GM18498 (cell line): ENCODE measurements around the gene TNS1.
A peak's percentile ranks its signal among the peaks of the same experiment; 100 is the strongest.
"Not testable (repeated sequence)": the region's sequence is repeated elsewhere in the genome, so short reads cannot be mapped to it uniquely, and the experiment has no call there.

Source experiments
- ATAC-seq: cut with Tn5 transposase; IDR thresholded peaks from one replicate; pipeline ENCODE4 v1.9.1; 2021; ENCODE audit warnings: mild to moderate bottlenecking, moderate library complexity; ENCODE audit not compliant: unreplicated experiment

TNS1 gene

GRCh38 chr2:218002845-218003180, at the start of gene TNS1:
TSS of gene TNS1 (minus strand) at chr2:218002995. CDS start at chr2:218002872, 123 bp downstream.
- no peak for ATAC-seq

- ATAC-seq = no peak
Measured at GRCh38 chr2:218051903-218052302, 49.1 kb upstream of the TNS1 start.

GRCh38 chr2:218047536-218048225, 44.9 kb upstream of the TNS1 start:
- ATAC-seq = no peak

GRCh38 chr2:218046238-218046637, 43.4 kb upstream of the TNS1 start:
- peak; percentile 85 for ATAC-seq

- ATAC-seq = not testable (repeated sequence)
Measured at GRCh38 chr2:218044599-218044998, 41.8 kb upstream of the TNS1 start.

- ATAC-seq = no peak
Measured at GRCh38 chr2:218043701-218044109, 40.9 kb upstream of the TNS1 start.

GRCh38 chr2:218043100-218043499, 40.3 kb upstream of the TNS1 start:
- ATAC-seq = no peak

GRCh38 chr2:218041302-218042168, 38.7 kb upstream of the TNS1 start:
- no peak for ATAC-seq

GRCh38 chr2:218040883-218041282, 38.1 kb upstream of the TNS1 start:
- ATAC-seq = no peak

GRCh38 chr2:218039171-218039570, 36.4 kb upstream of the TNS1 start:
- ATAC-seq = no peak

- ATAC-seq = no peak
Measured at GRCh38 chr2:218036371-218036770, 33.6 kb upstream of the TNS1 start.

GRCh38 chr2:218035463-218036100, 32.8 kb upstream of the TNS1 start:
- no peak for ATAC-seq

GRCh38 chr2:218034497-218035213, 31.9 kb upstream of the TNS1 start:
- ATAC-seq = peak; percentile 80

GRCh38 chr2:218033590-218034496, 31.0 kb upstream of the TNS1 start:
- no peak for ATAC-seq

- ATAC-seq = no peak
Measured at GRCh38 chr2:218033208-218033589, 30.4 kb upstream of the TNS1 start.

- no peak for ATAC-seq
Measured at GRCh38 chr2:218032336-218033171, 29.8 kb upstream of the TNS1 start.

GRCh38 chr2:218031771-218032257, 29.0 kb upstream of the TNS1 start:
- ATAC-seq = no peak

- ATAC-seq = no peak
Measured at GRCh38 chr2:218031261-218031660, 28.5 kb upstream of the TNS1 start.
